HepG2 (cell line): ENCODE results near the gene CDC23. TPM values are rescaled to one million over a fixed set of nuclear protein-coding genes. Genes with fewer than 3 reads are reported as not detected.

Experiments
- HOXA7 ChIP-seq: sonication (generic); formaldehyde crosslinking; IDR thresholded peaks from 2 replicates; pipeline ENCODE4 v1.8.1; 2022; ENCODE audit warnings: mild to moderate bottlenecking, missing genetic modification reagents, moderate library complexity
- JUN ChIP-seq: sonication (generic); formaldehyde crosslinking; IDR thresholded peaks from 2 replicates; pipeline ENCODE4 v1.4.0; 2020; ENCODE audit warnings: mild to moderate bottlenecking, missing genetic modification reagents
- KAT8 ChIP-seq: IDR thresholded peaks from 2 replicates; pipeline ENCODE4 v1.6.1; 2016; ENCODE audit warnings: missing genetic modification reagents, missing compliant biosample characterization
- ZNF230 ChIP-seq: sonication (generic); formaldehyde crosslinking; IDR thresholded peaks from 2 replicates; pipeline ENCODE4 v1.4.0; 2020; ENCODE audit warnings: mild to moderate bottlenecking, missing genetic modification reagents
- ZNF556 ChIP-seq: sonication (generic); formaldehyde crosslinking; IDR thresholded peaks from 2 replicates; pipeline ENCODE4 v1.4.0; 2020; ENCODE audit warnings: mild to moderate bottlenecking, missing genetic modification reagents, borderline replicate concordance
- ZNF577 ChIP-seq: sonication (generic); formaldehyde crosslinking; IDR thresholded peaks from 2 replicates; pipeline ENCODE4 v1.4.0; 2020; ENCODE audit warnings: mild to moderate bottlenecking, low read depth, missing genetic modification reagents, borderline replicate concordance
- ZNF879 ChIP-seq: sonication (generic); formaldehyde crosslinking; IDR thresholded peaks from 2 replicates; pipeline ENCODE4 v1.8.1; 2023; ENCODE audit warnings: missing genetic modification reagents
- polyA plus RNA-seq, 8 experiments: library from polyadenylated mRNA; depleted of rRNA in 3 of 8; stranded (reverse) in 7 of 8; unstranded in 1 of 8; fragments of >200 nt; fragmentation: Illumina TruSeq in 4 of 8; extraction: Trizol in 4 of 8; gene quantifications; 2 replicates each; pipeline versions ENCODE4 v1.2.1 to v1.2.3, GENCODE V29; 2011 to 2016; ENCODE audit warnings: low read depth in 4 of 8, missing spikeins in 1 of 8, mixed read lengths in 1 of 8; ENCODE audit not compliant: insufficient read depth in 1 of 8
- total RNA-seq, 5 experiments: library from RNA; depleted of rRNA; stranded (reverse); fragments of >200 nt; fragmentation: Illumina TruSeq; extraction: Trizol; gene quantifications; 2 replicates each; pipeline ENCODE4 v1.2.3, GENCODE V29; 2016; ENCODE audit warnings: low read depth in 1 of 5
- TF ChIP-seq, protein P1 (sequence below): sonication (generic); formaldehyde crosslinking; IDR thresholded peaks from 2 replicates; pipeline ENCODE4 v1.4.0; 2020; ENCODE audit warnings: missing genetic modification reagents
- TF ChIP-seq, protein P2 (sequence below): sonication (generic); formaldehyde crosslinking; IDR thresholded peaks from 2 replicates; pipeline ENCODE4 v1.8.1; 2023; ENCODE audit warnings: mild to moderate bottlenecking, missing genetic modification reagents
- TF ChIP-seq, protein P3 (sequence below): IDR thresholded peaks from 2 replicates; pipeline ENCODE4 v1.6.1; 2016; ENCODE audit warnings: control low read depth
- TF ChIP-seq, protein P4 (sequence below): sonication (generic); formaldehyde crosslinking; IDR thresholded peaks from 2 replicates; pipeline ENCODE4 v1.9.0; 2022; ENCODE audit warnings: missing genetic modification reagents, mild to moderate bottlenecking, borderline replicate concordance
- TF ChIP-seq, protein P5 (sequence below): sonication (generic); formaldehyde crosslinking; IDR thresholded peaks from 2 replicates; pipeline ENCODE4 v1.4.0; 2020; ENCODE audit warnings: missing genetic modification reagents
- TF ChIP-seq, protein P6 (sequence below): IDR thresholded peaks from 2 replicates; pipeline ENCODE4 v1.6.1; 2016; ENCODE audit warnings: low read depth, control low read depth

The CDC23 gene
- total and polyA plus RNA-seq, 2 of the 13 experiments (the other 11 are each of a cell fraction or from before 2014, with no cell fraction given), result 38.3 to 47.7 TPM

GRCh38 chr5:138178516-138179276, 34.4 kb downstream of the CDC23 start, which contains the start of the genes BRD8 and KIF20A (continued):
- TF ChIP-seq, protein P1, sequence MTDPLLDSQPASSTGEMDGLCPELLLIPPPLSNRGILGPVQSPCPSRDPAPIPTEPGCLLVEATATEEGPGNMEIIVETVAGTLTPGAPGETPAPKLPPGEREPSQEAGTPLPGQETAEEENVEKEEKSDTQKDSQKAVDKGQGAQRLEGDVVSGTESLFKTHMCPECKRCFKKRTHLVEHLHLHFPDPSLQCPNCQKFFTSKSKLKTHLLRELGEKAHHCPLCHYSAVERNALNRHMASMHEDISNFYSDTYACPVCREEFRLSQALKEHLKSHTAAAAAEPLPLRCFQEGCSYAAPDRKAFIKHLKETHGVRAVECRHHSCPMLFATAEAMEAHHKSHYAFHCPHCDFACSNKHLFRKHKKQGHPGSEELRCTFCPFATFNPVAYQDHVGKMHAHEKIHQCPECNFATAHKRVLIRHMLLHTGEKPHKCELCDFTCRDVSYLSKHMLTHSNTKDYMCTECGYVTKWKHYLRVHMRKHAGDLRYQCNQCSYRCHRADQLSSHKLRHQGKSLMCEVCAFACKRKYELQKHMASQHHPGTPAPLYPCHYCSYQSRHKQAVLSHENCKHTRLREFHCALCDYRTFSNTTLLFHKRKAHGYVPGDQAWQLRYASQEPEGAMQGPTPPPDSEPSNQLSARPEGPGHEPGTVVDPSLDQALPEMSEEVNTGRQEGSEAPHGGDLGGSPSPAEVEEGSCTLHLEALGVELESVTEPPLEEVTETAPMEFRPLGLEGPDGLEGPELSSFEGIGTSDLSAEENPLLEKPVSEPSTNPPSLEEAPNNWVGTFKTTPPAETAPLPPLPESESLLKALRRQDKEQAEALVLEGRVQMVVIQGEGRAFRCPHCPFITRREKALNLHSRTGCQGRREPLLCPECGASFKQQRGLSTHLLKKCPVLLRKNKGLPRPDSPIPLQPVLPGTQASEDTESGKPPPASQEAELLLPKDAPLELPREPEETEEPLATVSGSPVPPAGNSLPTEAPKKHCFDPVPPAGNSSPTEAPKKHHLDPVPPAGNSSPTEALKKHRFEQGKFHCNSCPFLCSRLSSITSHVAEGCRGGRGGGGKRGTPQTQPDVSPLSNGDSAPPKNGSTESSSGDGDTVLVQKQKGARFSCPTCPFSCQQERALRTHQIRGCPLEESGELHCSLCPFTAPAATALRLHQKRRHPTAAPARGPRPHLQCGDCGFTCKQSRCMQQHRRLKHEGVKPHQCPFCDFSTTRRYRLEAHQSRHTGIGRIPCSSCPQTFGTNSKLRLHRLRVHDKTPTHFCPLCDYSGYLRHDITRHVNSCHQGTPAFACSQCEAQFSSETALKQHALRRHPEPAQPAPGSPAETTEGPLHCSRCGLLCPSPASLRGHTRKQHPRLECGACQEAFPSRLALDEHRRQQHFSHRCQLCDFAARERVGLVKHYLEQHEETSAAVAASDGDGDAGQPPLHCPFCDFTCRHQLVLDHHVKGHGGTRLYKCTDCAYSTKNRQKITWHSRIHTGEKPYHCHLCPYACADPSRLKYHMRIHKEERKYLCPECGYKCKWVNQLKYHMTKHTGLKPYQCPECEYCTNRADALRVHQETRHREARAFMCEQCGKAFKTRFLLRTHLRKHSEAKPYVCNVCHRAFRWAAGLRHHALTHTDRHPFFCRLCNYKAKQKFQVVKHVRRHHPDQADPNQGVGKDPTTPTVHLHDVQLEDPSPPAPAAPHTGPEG, result 0 out of 2 replicates have a peak, but pooled peaks have one; percentile 38
- TF ChIP-seq JUN (CRISPR knock-in tag) (0 out of 2 replicates have a peak, but pooled peaks have one; percentile 8), HOXA7 (CRISPR knock-in tag) (no peak), ZNF556 (CRISPR knock-in tag) (peak; percentile 82; the same call in 1 of the 2 replicates), ZNF879 (CRISPR knock-in tag) (no peak), KAT8 (peak; percentile 73), ZNF230 (CRISPR knock-in tag) (no peak; the same call in 1 of the 2 replicates), ZNF577 (CRISPR knock-in tag) (no peak)
- TF ChIP-seq, protein P2, sequence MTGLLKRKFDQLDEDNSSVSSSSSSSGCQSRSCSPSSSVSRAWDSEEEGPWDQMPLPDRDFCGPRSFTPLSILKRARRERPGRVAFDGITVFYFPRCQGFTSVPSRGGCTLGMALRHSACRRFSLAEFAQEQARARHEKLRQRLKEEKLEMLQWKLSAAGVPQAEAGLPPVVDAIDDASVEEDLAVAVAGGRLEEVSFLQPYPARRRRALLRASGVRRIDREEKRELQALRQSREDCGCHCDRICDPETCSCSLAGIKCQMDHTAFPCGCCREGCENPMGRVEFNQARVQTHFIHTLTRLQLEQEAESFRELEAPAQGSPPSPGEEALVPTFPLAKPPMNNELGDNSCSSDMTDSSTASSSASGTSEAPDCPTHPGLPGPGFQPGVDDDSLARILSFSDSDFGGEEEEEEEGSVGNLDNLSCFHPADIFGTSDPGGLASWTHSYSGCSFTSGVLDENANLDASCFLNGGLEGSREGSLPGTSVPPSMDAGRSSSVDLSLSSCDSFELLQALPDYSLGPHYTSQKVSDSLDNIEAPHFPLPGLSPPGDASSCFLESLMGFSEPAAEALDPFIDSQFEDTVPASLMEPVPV (CRISPR knock-in tag), result peak; percentile 25
- TF ChIP-seq, protein P3, sequence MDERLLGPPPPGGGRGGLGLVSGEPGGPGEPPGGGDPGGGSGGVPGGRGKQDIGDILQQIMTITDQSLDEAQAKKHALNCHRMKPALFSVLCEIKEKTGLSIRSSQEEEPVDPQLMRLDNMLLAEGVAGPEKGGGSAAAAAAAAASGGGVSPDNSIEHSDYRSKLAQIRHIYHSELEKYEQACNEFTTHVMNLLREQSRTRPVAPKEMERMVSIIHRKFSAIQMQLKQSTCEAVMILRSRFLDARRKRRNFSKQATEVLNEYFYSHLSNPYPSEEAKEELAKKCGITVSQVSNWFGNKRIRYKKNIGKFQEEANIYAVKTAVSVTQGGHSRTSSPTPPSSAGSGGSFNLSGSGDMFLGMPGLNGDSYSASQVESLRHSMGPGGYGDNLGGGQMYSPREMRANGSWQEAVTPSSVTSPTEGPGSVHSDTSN, result no peak
- TF ChIP-seq, protein P4, sequence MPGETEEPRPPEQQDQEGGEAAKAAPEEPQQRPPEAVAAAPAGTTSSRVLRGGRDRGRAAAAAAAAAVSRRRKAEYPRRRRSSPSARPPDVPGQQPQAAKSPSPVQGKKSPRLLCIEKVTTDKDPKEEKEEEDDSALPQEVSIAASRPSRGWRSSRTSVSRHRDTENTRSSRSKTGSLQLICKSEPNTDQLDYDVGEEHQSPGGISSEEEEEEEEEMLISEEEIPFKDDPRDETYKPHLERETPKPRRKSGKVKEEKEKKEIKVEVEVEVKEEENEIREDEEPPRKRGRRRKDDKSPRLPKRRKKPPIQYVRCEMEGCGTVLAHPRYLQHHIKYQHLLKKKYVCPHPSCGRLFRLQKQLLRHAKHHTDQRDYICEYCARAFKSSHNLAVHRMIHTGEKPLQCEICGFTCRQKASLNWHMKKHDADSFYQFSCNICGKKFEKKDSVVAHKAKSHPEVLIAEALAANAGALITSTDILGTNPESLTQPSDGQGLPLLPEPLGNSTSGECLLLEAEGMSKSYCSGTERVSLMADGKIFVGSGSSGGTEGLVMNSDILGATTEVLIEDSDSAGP (CRISPR knock-in tag), result peak; percentile 58; the same call in 1 of the 2 replicates
- TF ChIP-seq, protein P5, sequence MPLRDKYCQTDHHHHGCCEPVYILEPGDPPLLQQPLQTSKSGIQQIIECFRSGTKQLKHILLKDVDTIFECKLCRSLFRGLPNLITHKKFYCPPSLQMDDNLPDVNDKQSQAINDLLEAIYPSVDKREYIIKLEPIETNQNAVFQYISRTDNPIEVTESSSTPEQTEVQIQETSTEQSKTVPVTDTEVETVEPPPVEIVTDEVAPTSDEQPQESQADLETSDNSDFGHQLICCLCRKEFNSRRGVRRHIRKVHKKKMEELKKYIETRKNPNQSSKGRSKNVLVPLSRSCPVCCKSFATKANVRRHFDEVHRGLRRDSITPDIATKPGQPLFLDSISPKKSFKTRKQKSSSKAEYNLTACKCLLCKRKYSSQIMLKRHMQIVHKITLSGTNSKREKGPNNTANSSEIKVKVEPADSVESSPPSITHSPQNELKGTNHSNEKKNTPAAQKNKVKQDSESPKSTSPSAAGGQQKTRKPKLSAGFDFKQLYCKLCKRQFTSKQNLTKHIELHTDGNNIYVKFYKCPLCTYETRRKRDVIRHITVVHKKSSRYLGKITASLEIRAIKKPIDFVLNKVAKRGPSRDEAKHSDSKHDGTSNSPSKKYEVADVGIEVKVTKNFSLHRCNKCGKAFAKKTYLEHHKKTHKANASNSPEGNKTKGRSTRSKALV (CRISPR knock-in tag), result 0 out of 2 replicates have a peak, but pooled peaks have one; percentile 10
- TF ChIP-seq, protein P6, sequence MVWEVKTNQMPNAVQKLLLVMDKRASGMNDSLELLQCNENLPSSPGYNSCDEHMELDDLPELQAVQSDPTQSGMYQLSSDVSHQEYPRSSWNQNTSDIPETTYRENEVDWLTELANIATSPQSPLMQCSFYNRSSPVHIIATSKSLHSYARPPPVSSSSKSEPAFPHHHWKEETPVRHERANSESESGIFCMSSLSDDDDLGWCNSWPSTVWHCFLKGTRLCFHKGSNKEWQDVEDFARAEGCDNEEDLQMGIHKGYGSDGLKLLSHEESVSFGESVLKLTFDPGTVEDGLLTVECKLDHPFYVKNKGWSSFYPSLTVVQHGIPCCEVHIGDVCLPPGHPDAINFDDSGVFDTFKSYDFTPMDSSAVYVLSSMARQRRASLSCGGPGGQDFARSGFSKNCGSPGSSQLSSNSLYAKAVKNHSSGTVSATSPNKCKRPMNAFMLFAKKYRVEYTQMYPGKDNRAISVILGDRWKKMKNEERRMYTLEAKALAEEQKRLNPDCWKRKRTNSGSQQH (CRISPR knock-in tag), result peak; percentile 97
